Pancreas (tissue), 10 donors: ENCODE results near the gene DDC. TPM values are rescaled to one million over a fixed set of nuclear protein-coding genes. Genes with fewer than 3 reads are reported as not detected.

Experiments
- ATAC-seq, 4 donors: fragments of 200-7000 bp; cut with Tn5 transposase; one replicate each; pipeline versions ENCODE4 v1.8.0 to v1.9.1; 2020; ENCODE audit warnings: mild to moderate bottlenecking in 4 of 4, moderate library complexity in 4 of 4
- DNase-seq, 6 donors: peaks; one replicate each; pipeline ENCODE4 v3.0.0-alpha.2; 2020
- FAIRE-seq: peaks from 2 replicates; lab custom pipeline; 2012; peaks lifted over from hg19 to GRCh38; lab: Jason Lieb, UNC
- H3K27ac ChIP-seq, 4 donors: fragments of 200-600 bp; sonication (generic); 1 replicate in 3 of 4; 2 replicates in 1 of 4; pipeline versions ENCODE4 v1.5.0 to v1.8.0; 2020
- H3K27me3 ChIP-seq, 4 donors: fragments of 200-600 bp; one replicate each; pipeline ENCODE4 v1.8.0; 2021
- H3K36me3 ChIP-seq, 3 donors: fragments of 200-600 bp; sonication (generic) in 1 of 3; one replicate each; pipeline versions ENCODE4 v1.5.0 to v1.8.0; 2020 to 2021
- H3K4me1 ChIP-seq, 3 donors: fragments of 200-600 bp; one replicate each; pipeline ENCODE4 v1.8.0; 2021
- H3K4me3 ChIP-seq, 4 donors: fragments of 200-600 bp; sonication (generic) in 2 of 4; one replicate each; pipeline versions ENCODE4 v1.5.0 to v1.8.0; 2020 to 2021
- H3K9me3 ChIP-seq, 4 donors: fragments of 200-600 bp; one replicate each; pipeline ENCODE4 v1.8.0; 2021
- WGBS, 2 donors: extraction: QIAGEN DNeasy Blood & Tissue Kit; methylation state at CpG; one replicate each; pipeline ENCODE4 v1.1.7; 2013; 5-methylcytosine and 5-hydroxymethylcytosine counted together
- intact Hi-C, 3 donors: fragments of 100-400 bp; cut with DNase I; formaldehyde crosslinking; loops; one replicate each; pipeline versions ENCODE4 v1.11.1 to v1.14.2; 2022
- polyA plus RNA-seq, 2 donors: library from polyadenylated mRNA; stranded (reverse); fragments of 200-250 nt; gene quantifications; one replicate each; pipeline ENCODE4 v1.2.3, GENCODE V29; 2013
- total RNA-seq, 6 donors: library from RNA; stranded (reverse); fragmentation: NEBNext Ultra II Directional in 4 of 6; extraction: Animal tissue kit (Norgen Biotek cat#: 25700) in 4 of 6; gene quantifications; one replicate each; pipeline versions ENCODE4 v1.2.1 to v1.2.4, GENCODE V29; 2021 to 2023
- TF ChIP-seq, protein P1 (sequence below), 4 donors: fragments of 200-600 bp; sonication (generic) in 3 of 4; IDR thresholded peaks; one replicate each; pipeline versions ENCODE4 v1.5.0 to v1.8.0; 2021; ENCODE audit warnings: antibody characterized with exemption in 4 of 4
- donor health status: healthy with polysubstance abuse.
- donor health status: DM: no; HTN: no; CAD: no; lungs with moderate emphysema.
- donor health status: DM: no; HTN: no; CAD: no.
- donor health status: control.
- donor health status: control.
- donor health status: Bipolar disorder and iron deficiency.
- donor health status: DM: yes; HTN: yes; CAD: no.
- donor health status: DM: no; HTN: no; CAD: no.
- donor health status: DM: no; HTN: no; CAD: no.
- donor health status: DM: yes; HTN: yes; CAD: no.

Gene DDC
- total and polyA plus RNA-seq, 8 donors = 2.7 to 25.2 (median 12.0) TPM

DNA sequence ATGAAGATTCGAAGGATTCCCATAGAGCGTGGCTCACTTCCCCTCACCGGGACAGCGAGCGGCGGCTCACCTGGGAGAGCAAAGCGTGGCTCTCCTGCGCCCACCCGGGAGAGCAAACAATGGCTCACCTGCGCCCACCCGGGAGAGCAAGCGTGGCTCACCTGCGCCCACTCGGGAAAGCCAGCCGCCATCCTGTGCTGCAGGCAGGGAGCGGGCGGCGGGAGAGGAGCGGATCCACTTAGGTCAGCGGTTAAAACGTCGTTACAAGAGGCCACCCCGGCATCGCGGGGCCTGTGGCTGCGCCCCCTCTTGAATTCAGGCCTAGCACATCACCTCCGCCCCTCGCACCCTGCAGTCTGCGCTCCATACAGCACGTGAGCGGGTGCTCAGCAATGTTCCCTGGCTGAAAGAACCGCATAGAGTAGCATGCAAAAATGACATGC, 114.6 kb downstream of the DDC start:
- Histone ChIP-seq H3K4me1 (peaks cover 0 to 5% (median 0%) of the 10 kb centered on the region in 3 donors), H3K9me3 (no peaks in the 10 kb centered on the region), H3K27me3 (no peaks in the 10 kb centered on the region), H3K36me3 (peaks cover 0 to 7% (median 4%) of the 10 kb centered on the region in 3 donors), H3K27ac (peak overlapping the region; percentile 39 to 67 (median 62)), H3K4me3 (peak overlapping the region; percentile 44 to 85 (median 78))
- no peak for FAIRE-seq
- peak; percentile 36 to 58 (median 52) for ATAC-seq
- TF ChIP-seq, protein P1, sequence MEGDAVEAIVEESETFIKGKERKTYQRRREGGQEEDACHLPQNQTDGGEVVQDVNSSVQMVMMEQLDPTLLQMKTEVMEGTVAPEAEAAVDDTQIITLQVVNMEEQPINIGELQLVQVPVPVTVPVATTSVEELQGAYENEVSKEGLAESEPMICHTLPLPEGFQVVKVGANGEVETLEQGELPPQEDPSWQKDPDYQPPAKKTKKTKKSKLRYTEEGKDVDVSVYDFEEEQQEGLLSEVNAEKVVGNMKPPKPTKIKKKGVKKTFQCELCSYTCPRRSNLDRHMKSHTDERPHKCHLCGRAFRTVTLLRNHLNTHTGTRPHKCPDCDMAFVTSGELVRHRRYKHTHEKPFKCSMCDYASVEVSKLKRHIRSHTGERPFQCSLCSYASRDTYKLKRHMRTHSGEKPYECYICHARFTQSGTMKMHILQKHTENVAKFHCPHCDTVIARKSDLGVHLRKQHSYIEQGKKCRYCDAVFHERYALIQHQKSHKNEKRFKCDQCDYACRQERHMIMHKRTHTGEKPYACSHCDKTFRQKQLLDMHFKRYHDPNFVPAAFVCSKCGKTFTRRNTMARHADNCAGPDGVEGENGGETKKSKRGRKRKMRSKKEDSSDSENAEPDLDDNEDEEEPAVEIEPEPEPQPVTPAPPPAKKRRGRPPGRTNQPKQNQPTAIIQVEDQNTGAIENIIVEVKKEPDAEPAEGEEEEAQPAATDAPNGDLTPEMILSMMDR (IDR thresholded peaks at IDR 0.05) = no peak
- 6 to 19% methylated on average over 32 of the region's 32 CpGs for WGBS, 2 donors
- peak in 5 of 6 donors; percentile 11 to 73 (median 38) for DNase-seq
- intact Hi-C loops = no loop called here

DNA sequence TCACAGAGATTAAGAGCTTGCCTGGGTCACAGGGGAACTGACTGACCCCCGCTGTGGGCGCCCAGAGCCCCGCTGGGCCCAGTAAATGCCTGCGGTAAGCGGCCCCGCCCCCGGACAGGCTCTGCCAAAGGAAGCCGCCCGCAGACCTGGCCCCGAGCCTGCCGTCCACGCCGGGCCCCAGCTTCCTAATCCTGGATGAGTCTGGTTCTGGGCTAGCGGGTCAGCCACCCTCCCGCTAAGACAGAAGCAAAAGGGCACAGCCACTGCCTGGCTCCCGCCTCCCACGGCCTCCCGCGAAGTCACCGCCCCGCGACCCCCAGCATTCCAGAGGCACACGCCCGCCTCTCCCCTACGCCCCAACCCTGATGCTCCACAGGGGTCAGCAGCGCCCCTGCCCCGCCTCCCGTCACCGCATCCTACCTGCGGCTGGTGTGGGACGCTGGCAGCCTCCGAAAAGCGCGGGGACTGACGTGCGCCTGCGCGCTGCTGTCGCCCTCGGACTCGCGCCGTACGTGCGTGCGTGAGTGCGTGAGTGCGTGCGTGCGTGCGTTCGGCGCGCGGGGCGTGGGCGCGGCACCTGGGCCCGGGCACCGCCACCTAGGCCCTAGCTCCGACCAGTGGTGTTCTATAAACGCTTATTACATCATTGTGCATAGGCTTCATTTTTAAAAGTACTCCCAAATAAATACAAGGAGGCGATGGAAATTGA, 115.2 kb downstream of the DDC start, which contains the start of gene FIGNL1:
FIGNL1 (minus strand) TSS at position 470 of the 709 bp plus-strand sequence. CDS start 3,063 bp downstream, outside the sequence.
- H3K36me3 ChIP-seq = peaks cover 0 to 7% (median 4%) of the 10 kb centered on the region in 3 donors
- H3K27ac ChIP-seq = peak within 1 kb of the TSS; percentile 39 to 67 (median 62)
- H3K4me1 ChIP-seq = peaks cover 0 to 5% (median 0%) of the 10 kb centered on the region in 3 donors
- peak within 1 kb of the TSS; percentile 44 to 85 (median 78) for H3K4me3 ChIP-seq
- TF ChIP-seq, protein P1 (IDR thresholded peaks at IDR 0.05) = no peak
- peak; percentile 65 to 93 (median 82) for DNase-seq
- ATAC-seq = peak; percentile 96 to 100 (median 99)
- FAIRE-seq = no peak
- H3K27me3 ChIP-seq = no peaks in the 10 kb centered on the region
- WGBS, 2 donors = 1% methylated on average over 58 to 63 of the region's 63 CpGs
- no peaks in the 10 kb centered on the region for H3K9me3 ChIP-seq
- intact Hi-C loops = no loop called here

DNA sequence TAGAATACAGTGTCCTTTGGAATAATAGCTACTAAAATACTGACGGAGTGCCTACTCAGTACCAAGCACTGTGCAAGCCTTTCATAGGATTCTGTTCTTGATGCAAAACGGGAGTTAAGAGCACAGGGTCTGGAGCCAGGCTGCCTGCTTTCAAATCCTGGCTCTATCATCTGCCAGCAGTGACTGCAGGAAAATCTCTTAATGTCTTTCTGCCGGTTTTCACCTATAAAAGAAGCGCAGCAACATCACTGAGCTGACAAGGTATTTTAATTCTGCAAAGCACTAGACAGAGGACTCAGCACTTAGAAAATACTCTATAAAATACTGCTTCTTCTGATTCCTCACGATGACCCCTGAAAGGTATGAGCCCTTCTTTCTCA, 115.7 kb downstream of the DDC start:
- no peaks in the 10 kb centered on the region for H3K27me3 ChIP-seq
- TF ChIP-seq, protein P1 (IDR thresholded peaks at IDR 0.05) = no peak
- ATAC-seq = no peak
- H3K4me1 ChIP-seq = peaks cover 0 to 5% (median 0%) of the 10 kb centered on the region in 3 donors
- H3K9me3 ChIP-seq = no peaks in the 10 kb centered on the region
- H3K36me3 ChIP-seq = peaks cover 0 to 7% (median 4%) of the 10 kb centered on the region in 3 donors
- no peak for FAIRE-seq
- no peak overlapping the region for H3K27ac ChIP-seq
- DNase-seq = no peak
- H3K4me3 ChIP-seq = peak overlapping the region; percentile 44 to 85 (median 78)
- intact Hi-C loops = no loop called here
- WGBS, 2 donors = 10% methylated on average over 5 of the region's 5 CpGs

DNA sequence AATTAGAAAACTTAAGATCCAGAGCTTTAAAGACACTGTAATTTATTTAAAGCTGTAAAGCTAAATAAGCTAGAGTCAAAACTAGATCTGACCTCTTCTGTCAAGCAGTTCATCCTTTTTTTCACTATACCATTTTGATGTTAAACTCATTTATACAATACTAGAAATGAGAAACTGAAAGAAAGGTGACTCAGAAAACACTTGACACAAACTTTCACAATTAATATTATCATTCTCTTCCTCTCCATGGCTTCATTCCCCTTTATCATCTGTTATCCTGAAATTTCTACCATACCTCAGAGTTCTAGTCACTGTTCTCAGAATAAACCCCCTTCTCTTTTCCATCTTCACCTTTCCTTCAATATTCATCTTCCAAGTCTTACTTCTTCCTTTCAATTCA, 116.4 kb downstream of the DDC start:
- FAIRE-seq = no peak
- no peaks in the 10 kb centered on the region for H3K9me3 ChIP-seq
- peaks cover 0 to 5% (median 0%) of the 10 kb centered on the region in 3 donors for H3K4me1 ChIP-seq
- intact Hi-C loops = no loop called here
- no peak for ATAC-seq
- no peak overlapping the region for H3K27ac ChIP-seq
- no peak for DNase-seq
- TF ChIP-seq, protein P1 (IDR thresholded peaks at IDR 0.05) = no peak
- H3K4me3 ChIP-seq = no peak overlapping the region
- H3K36me3 ChIP-seq = peaks cover 0 to 7% (median 4%) of the 10 kb centered on the region in 3 donors
- H3K27me3 ChIP-seq = no peaks in the 10 kb centered on the region

- ATAC-seq = no peak
- no peak for DNase-seq
- FAIRE-seq = no peak
Observed at GRCh38 chr7:50446542-50446960, 118.7 kb downstream of the DDC start.

More at GRCh38 chr7:50446542-50446960, 118.7 kb downstream of the DDC start:
- H3K9me3 ChIP-seq = no peaks in the 10 kb centered on the region
- peaks cover 0 to 5% (median 0%) of the 10 kb centered on the region in 3 donors for H3K4me1 ChIP-seq
- no peak overlapping the region for H3K27ac ChIP-seq
- WGBS, 2 donors = 82 to 95% methylated on average over 4 of the region's 4 CpGs
- H3K4me3 ChIP-seq = no peak overlapping the region
- peaks cover 0 to 7% (median 4%) of the 10 kb centered on the region in 3 donors for H3K36me3 ChIP-seq
- intact Hi-C loops = no loop called here
- TF ChIP-seq, protein P1 (IDR thresholded peaks at IDR 0.05) = no peak
- H3K27me3 ChIP-seq = no peaks in the 10 kb centered on the region
